NCI-H526 treated with DMSO at 0.1 percent for 48 hours (cell line): ENCODE measurements around the gene LORICRIN.

ENCODE experiments used
- DNase-seq: peaks from one replicate; lab custom pipeline; 2025; lab: John Stamatoyannopoulos, UW

LORICRIN gene

DNA sequence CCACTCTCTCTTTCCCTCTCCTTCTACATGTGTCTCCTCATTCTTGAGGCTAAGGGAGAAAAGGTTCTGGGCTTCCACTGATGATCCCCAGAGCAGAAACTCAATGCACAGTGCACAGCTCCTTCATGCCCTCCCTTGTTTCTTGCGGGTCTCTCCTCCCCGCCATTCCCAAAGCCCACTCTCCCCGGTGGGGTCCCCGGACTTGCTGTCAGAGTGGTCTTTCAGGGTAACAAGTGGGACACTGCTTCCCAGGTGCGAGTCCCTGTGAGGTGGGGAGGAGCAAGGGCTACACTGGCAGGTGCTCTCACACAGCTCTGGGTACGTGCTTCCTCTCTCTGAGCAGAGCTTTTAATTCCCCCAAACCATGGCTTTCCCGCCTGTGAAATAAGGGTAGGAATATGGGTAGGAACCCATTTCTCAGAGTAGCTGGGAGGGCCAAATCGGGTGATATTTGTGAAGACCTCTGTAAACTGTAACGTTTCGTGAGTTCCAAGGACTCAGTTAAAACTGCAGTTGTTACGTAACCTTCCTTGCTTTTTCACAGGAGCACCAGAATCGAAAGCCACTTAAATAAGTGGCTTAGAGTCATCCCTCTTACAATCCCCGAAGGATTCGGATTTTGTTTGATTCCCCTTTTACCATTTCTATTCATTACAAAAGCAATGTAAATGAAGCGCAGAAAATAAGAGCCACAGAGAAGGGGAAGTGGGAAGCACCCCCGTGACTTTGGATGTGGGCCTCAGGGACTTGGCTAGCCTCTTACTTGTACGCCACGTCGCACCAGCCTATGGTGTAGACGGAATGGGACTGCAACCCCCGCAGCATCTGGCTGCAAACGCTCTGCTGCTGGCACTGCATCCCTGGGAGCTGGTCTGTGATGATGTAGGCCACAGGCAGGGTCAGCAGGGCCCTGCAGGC lies 47.1 kb downstream of the LORICRIN start:
- no peak for DNase-seq

GRCh38 chr1:153307221-153307600 lies 47.7 kb downstream of the LORICRIN start:
- no peak for DNase-seq

DNA sequence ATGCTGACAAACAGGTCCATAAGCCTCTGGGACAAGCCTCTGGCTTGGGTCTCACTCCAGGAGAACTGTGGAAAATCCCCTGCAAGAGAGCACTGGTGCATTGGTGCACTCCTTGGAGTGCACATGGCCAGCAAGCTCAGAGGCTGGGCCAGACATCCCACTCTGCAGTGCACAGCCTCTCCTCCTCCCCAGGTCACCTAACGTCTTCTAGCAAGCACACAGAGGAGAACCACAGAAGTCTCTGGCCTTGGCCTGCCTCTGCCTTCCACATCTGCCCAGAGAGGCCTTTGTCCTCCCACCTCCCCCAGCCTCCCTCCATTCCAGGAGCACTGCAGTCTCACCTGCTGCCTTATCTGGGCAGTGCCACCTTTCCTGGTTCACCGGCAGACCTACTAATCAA lies 49.1 kb downstream of the LORICRIN start:
- DNase-seq: no peak

- DNase-seq: no peak
Measured at GRCh38 chr1:153309441-153309840, 50.0 kb downstream of the LORICRIN start.

GRCh38 chr1:153310526-153310925 lies 51.0 kb downstream of the LORICRIN start:
- no peak for DNase-seq
